Gastrocnemius medialis (tissue), 4 donors: ENCODE measurements around the gene SMG6.

Source experiments
- CTCF ChIP-seq, 5 experiments: fragments of 450-650 bp in 3 of 5; fragments of 200-600 bp in 2 of 5; sonication (generic) in 2 of 5; IDR thresholded peaks in 4 of 5; conservative IDR thresholded peaks in 1 of 5; 1 replicate in 4 of 5; 2 replicates in 1 of 5; pipeline ENCODE4 v1.5.1; 2016 to 2019; ENCODE audit warnings: antibody characterized with exemption in 5 of 5, mild to moderate bottlenecking in 3 of 5, moderate library complexity in 3 of 5
- POLR2A ChIP-seq, 2 donors: fragments of 450-650 bp; IDR thresholded peaks; one replicate each; pipeline ENCODE4 v1.6.1; 2017; ENCODE audit warnings: antibody characterized with exemption in 2 of 2, mild to moderate bottlenecking in 2 of 2, moderate library complexity in 2 of 2

GRCh38 chr17:2214047-2214928, 89.3 kb downstream of the SMG6 start:
- no peak for TF ChIP-seq CTCF (IDR thresholded peaks at IDR 0.05 in 4 of 5, conservative IDR thresholded peaks at IDR 0.05 in 1 of 5)
- peak; percentile 9 to 52 for TF ChIP-seq POLR2A (IDR thresholded peaks at IDR 0.05)
